Mammary epithelial cell (primary cell): ENCODE measurements around the gene PTPMT1.

Source experiments
- EZH2 ChIP-seq: IDR thresholded peaks from 2 replicates; pipeline ENCODE4 v1.6.1; 2012; ENCODE audit warnings: low read length, inconsistent platforms, borderline replicate concordance
- TF ChIP-seq, protein P1 (sequence below), 2 donors: IDR thresholded peaks in 1 of 2; conservative IDR thresholded peaks in 1 of 2; 2 replicates each; pipeline ENCODE4 v1.5.1; 2011 to 2012; ENCODE audit warnings: inconsistent platforms in 2 of 2, low read length in 2 of 2, mild to moderate bottlenecking in 2 of 2, control low read depth in 1 of 2, low read depth in 1 of 2; ENCODE audit not compliant: insufficient read depth in 1 of 2; ENCODE audit errors: extremely low read depth in 1 of 2

DNA sequence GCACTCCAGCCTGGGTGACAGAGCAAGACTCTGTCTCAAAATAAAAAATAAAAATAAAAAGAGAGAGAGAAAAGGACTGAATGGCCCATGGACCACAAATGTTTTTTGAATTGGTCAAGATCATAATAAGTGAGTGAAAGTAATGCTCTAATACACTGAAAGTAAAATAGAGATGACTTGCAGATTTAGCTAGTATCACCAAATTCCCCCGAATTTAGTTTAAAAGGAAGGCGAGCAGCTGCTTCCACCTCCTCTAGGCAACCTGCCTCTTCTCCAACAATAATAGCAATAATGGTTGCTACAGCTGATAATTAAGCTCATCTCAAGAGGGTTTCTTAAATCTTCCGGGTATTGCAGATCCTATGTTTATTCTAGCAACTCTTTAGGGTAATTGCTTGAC is 49.2 kb upstream of the PTPMT1 start:
- TF ChIP-seq, protein P1, sequence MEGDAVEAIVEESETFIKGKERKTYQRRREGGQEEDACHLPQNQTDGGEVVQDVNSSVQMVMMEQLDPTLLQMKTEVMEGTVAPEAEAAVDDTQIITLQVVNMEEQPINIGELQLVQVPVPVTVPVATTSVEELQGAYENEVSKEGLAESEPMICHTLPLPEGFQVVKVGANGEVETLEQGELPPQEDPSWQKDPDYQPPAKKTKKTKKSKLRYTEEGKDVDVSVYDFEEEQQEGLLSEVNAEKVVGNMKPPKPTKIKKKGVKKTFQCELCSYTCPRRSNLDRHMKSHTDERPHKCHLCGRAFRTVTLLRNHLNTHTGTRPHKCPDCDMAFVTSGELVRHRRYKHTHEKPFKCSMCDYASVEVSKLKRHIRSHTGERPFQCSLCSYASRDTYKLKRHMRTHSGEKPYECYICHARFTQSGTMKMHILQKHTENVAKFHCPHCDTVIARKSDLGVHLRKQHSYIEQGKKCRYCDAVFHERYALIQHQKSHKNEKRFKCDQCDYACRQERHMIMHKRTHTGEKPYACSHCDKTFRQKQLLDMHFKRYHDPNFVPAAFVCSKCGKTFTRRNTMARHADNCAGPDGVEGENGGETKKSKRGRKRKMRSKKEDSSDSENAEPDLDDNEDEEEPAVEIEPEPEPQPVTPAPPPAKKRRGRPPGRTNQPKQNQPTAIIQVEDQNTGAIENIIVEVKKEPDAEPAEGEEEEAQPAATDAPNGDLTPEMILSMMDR (conservative IDR thresholded peaks at IDR 0.05 in 1 of 2, IDR thresholded peaks at IDR 0.05 in 1 of 2; ENCODE audit: extremely low read depth in 1 of 2, insufficient read depth in 1 of 2, low read depth in 1 of 2, low read length in 2 of 2): no peak
- TF ChIP-seq EZH2: no peak
